Body of pancreas (tissue), 4 donors: Measurements from ENCODE around the gene IREB2.

ENCODE experiments used
- CTCF ChIP-seq, 7 experiments: fragments of 450-650 bp in 4 of 7; fragments of 200-600 bp in 3 of 7; sonication (generic) in 3 of 7; IDR thresholded peaks; one replicate each; pipeline ENCODE4 v1.5.1; 2016 to 2019; ENCODE audit warnings: antibody characterized with exemption in 7 of 7
- POLR2A ChIP-seq, 3 donors: fragments of 450-650 bp; IDR thresholded peaks; one replicate each; pipeline ENCODE4 v1.6.1; 2016; ENCODE audit warnings: antibody characterized with exemption in 3 of 3, mild to moderate bottlenecking in 2 of 3

- TF ChIP-seq CTCF (IDR thresholded peaks at IDR 0.05), result no peak
- TF ChIP-seq POLR2A (IDR thresholded peaks at IDR 0.05), result no peak
These were observed 15.4 kb downstream of the IREB2 start for GRCh38 chr15:78453447-78453846.
